Measurements from ENCODE around the gene HEYL. TPM values are rescaled to one million over a fixed set of nuclear protein-coding genes. Genes with fewer than 3 reads are reported as not detected.
A peak's percentile ranks its signal among the peaks of the same experiment; 100 is the strongest.

HEYL gene
- total RNA-seq, 1 experiment from 2014 or later, result 8.8 TPM

- Histone ChIP-seq H2AFZ (ENCODE audit: low read depth, low read length, poor library complexity, severe bottlenecking) (no peak overlapping the region), H3K9me3 (ENCODE audit: control insufficient read depth in 1 of 2, insufficient read depth in 1 of 2, low read depth in 1 of 2, low read length in 2 of 2) (no peaks in the 10 kb centered on the region), H3K4me1 (ENCODE audit: control insufficient read depth in 1 of 2, insufficient read depth in 2 of 2, low read length in 2 of 2) (peaks cover 8 to 17% of the 10 kb centered on the region in 2 experiments), H3K9ac (ENCODE audit: low read length) (no peak overlapping the region), H3K27me3 (ENCODE audit: insufficient read depth, low read length) (no peaks in the 10 kb centered on the region), H4K20me1 (ENCODE audit: insufficient read depth) (no peaks in the 10 kb centered on the region), H3K79me2 (ENCODE audit: insufficient read depth, low read length) (no peaks in the 10 kb centered on the region), H3K36me3 (ENCODE audit: control insufficient read depth in 1 of 2, insufficient read depth in 2 of 2, low read length in 2 of 2) (no peaks in the 10 kb centered on the region), H3K4me3 (replicated peaks in 1 of 2; ENCODE audit: low read depth in 1 of 2, low read length in 2 of 2) (no peak overlapping the region), H3K4me2 (ENCODE audit: low read length) (no peak overlapping the region; the same call in 1 of the 2 replicates), H3K27ac (ENCODE audit: low read depth, low read length) (no peak overlapping the region), H3K9me2 (ENCODE audit: insufficient read depth) (no peaks in the 10 kb centered on the region)
- DNase-seq (ENCODE audit: low read depth, low spot score), result no peak
- intact Hi-C loops (cut with micrococcal nuclease), result no loop called here
- no peak for ATAC-seq
- POLR2A ChIA-PET, result no interaction called here
- no peak for TF ChIP-seq ZNF274 (IDR thresholded peaks at IDR 0.05; ENCODE audit: low read depth, low read length)
- no peak for TF ChIP-seq CTCF (IDR thresholded peaks at IDR 0.05 in 2 of 3, conservative IDR thresholded peaks at IDR 0.05 in 1 of 3; ENCODE audit: borderline replicate concordance in 1 of 3, insufficient read depth in 1 of 3, low read depth in 2 of 3, low read length in 2 of 3)
- CTCF ChIA-PET, result interaction anchor here (2.9 kb wide), 1 partner anchor 35 kb away, joined by 27 read pairs; no protein-coding TSS in a partner anchor
- RAD21 ChIA-PET (ENCODE audit: low non-redundant PET in 1 of 2, low total read pairs in 2 of 2, uncharacterized antibody in 2 of 2, unreplicated experiment in 2 of 2), result interaction anchor here in 1 of 2 experiments (1.1 kb wide), 1 partner anchor 542 kb away, joined by 3 read pairs; no protein-coding TSS in a partner anchor
- BruUV-seq (replicated peaks), result no TSS peak
These were observed 1.4 kb upstream of the HEYL start for GRCh38 chr1:39640861-39641260.

GRCh38 chr1:39638965-39639304 is 508 bp downstream of the HEYL start:
- no peaks in the 10 kb centered on the region for H3K79me2 ChIP-seq (ENCODE audit: insufficient read depth, low read length)
- DNase-seq (ENCODE audit: low read depth, low spot score), result no peak
- H3K4me1 ChIP-seq (ENCODE audit: control insufficient read depth in 1 of 2, insufficient read depth in 2 of 2, low read length in 2 of 2), result peaks cover 8 to 17% of the 10 kb centered on the region in 2 experiments
- POLR2A ChIA-PET, result interaction anchor here (0.9 to 1.5 kb wide), 2 partner anchors 27 to 100 kb away, joined by 3 to 4 read pairs; partner anchors contain the start of gene PPIE
- RAD21 ChIA-PET (ENCODE audit: low non-redundant PET in 1 of 2, low total read pairs in 2 of 2, uncharacterized antibody in 2 of 2, unreplicated experiment in 2 of 2), result no interaction called here
- H3K27me3 ChIP-seq (ENCODE audit: insufficient read depth, low read length), result no peaks in the 10 kb centered on the region
- H4K20me1 ChIP-seq (ENCODE audit: insufficient read depth), result no peaks in the 10 kb centered on the region
- H2AFZ ChIP-seq (ENCODE audit: low read depth, low read length, poor library complexity, severe bottlenecking), result no peak overlapping the region
- H3K36me3 ChIP-seq (ENCODE audit: control insufficient read depth in 1 of 2, insufficient read depth in 2 of 2, low read length in 2 of 2), result no peaks in the 10 kb centered on the region
- H3K4me2 ChIP-seq (ENCODE audit: low read length), result peak overlapping the region; percentile 93
- no peaks in the 10 kb centered on the region for H3K9me2 ChIP-seq (ENCODE audit: insufficient read depth)
- H3K9ac ChIP-seq (ENCODE audit: low read length), result peak overlapping the region; percentile 78
- intact Hi-C loops (cut with micrococcal nuclease), result no loop called here
- H3K4me3 ChIP-seq (replicated peaks in 1 of 2; ENCODE audit: low read depth in 1 of 2, low read length in 2 of 2), result peak overlapping the region; percentile 67 to 86
- H3K9me3 ChIP-seq (ENCODE audit: control insufficient read depth in 1 of 2, insufficient read depth in 1 of 2, low read depth in 1 of 2, low read length in 2 of 2), result no peaks in the 10 kb centered on the region
- no TSS peak for BruUV-seq (replicated peaks)
- ATAC-seq, result no peak
- peak overlapping the region; percentile 64; the same call in 1 of the 2 replicates for H3K27ac ChIP-seq (ENCODE audit: low read depth, low read length)
- CTCF ChIA-PET, result interaction anchor here (2.9 kb wide), 1 partner anchor 33 kb away, joined by 27 read pairs; no protein-coding TSS in a partner anchor
- no peak for TF ChIP-seq SIN3A (IDR thresholded peaks at IDR 0.05; ENCODE audit: low read depth)
- TF ChIP-seq, protein P1, sequence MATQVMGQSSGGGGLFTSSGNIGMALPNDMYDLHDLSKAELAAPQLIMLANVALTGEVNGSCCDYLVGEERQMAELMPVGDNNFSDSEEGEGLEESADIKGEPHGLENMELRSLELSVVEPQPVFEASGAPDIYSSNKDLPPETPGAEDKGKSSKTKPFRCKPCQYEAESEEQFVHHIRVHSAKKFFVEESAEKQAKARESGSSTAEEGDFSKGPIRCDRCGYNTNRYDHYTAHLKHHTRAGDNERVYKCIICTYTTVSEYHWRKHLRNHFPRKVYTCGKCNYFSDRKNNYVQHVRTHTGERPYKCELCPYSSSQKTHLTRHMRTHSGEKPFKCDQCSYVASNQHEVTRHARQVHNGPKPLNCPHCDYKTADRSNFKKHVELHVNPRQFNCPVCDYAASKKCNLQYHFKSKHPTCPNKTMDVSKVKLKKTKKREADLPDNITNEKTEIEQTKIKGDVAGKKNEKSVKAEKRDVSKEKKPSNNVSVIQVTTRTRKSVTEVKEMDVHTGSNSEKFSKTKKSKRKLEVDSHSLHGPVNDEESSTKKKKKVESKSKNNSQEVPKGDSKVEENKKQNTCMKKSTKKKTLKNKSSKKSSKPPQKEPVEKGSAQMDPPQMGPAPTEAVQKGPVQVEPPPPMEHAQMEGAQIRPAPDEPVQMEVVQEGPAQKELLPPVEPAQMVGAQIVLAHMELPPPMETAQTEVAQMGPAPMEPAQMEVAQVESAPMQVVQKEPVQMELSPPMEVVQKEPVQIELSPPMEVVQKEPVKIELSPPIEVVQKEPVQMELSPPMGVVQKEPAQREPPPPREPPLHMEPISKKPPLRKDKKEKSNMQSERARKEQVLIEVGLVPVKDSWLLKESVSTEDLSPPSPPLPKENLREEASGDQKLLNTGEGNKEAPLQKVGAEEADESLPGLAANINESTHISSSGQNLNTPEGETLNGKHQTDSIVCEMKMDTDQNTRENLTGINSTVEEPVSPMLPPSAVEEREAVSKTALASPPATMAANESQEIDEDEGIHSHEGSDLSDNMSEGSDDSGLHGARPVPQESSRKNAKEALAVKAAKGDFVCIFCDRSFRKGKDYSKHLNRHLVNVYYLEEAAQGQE (IDR thresholded peaks at IDR 0.05; ENCODE audit: low read depth), result no peak
- TF ChIP-seq EZH2phosphoT487 (IDR thresholded peaks at IDR 0.05; ENCODE audit: borderline replicate concordance), result no peak
- TF ChIP-seq, protein P2, sequence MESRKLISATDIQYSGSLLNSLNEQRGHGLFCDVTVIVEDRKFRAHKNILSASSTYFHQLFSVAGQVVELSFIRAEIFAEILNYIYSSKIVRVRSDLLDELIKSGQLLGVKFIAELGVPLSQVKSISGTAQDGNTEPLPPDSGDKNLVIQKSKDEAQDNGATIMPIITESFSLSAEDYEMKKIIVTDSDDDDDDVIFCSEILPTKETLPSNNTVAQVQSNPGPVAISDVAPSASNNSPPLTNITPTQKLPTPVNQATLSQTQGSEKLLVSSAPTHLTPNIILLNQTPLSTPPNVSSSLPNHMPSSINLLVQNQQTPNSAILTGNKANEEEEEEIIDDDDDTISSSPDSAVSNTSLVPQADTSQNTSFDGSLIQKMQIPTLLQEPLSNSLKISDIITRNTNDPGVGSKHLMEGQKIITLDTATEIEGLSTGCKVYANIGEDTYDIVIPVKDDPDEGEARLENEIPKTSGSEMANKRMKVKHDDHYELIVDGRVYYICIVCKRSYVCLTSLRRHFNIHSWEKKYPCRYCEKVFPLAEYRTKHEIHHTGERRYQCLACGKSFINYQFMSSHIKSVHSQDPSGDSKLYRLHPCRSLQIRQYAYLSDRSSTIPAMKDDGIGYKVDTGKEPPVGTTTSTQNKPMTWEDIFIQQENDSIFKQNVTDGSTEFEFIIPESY (IDR thresholded peaks at IDR 0.05; ENCODE audit: extremely low read depth, insufficient replicate concordance, low read length), result no peak
- TF ChIP-seq ELF1 (IDR thresholded peaks at IDR 0.05; ENCODE audit: borderline replicate concordance, low read depth), result no peak
- TF ChIP-seq CTCF (IDR thresholded peaks at IDR 0.05 in 2 of 3, conservative IDR thresholded peaks at IDR 0.05 in 1 of 3; ENCODE audit: borderline replicate concordance in 1 of 3, insufficient read depth in 1 of 3, low read depth in 2 of 3, low read length in 2 of 3), result no peak

Data from HCT116 (cell line).